Fibroblast of lung (primary cell): Measurements from ENCODE around the gene KLK15. TPM values are rescaled to one million over a fixed set of nuclear protein-coding genes. Genes with fewer than 3 reads are reported as not detected.

Experiments used
- DNase-seq, 2 donors: peaks; one replicate each; pipeline versions ENCODE4 v3.0.0 to v3.0.0-alpha.2; 2010; ENCODE audit warnings: low read depth in 2 of 2
- H2AFZ ChIP-seq: 2 replicates; pipeline ENCODE4 v1.5.1; 2012; ENCODE audit warnings: low read length, control low read depth, inconsistent platforms
- H3K27ac ChIP-seq: 2 replicates; pipeline ENCODE4 v1.5.1; 2011; ENCODE audit warnings: low read length, control low read depth; ENCODE audit not compliant: insufficient read depth
- H3K27me3 ChIP-seq: 2 replicates; pipeline ENCODE4 v1.5.1; 2011; ENCODE audit warnings: mild to moderate bottlenecking, low read length; ENCODE audit not compliant: control insufficient read depth, insufficient read depth
- H3K36me3 ChIP-seq: 2 replicates; pipeline ENCODE4 v1.5.1; 2011; ENCODE audit warnings: low read length; ENCODE audit not compliant: control insufficient read depth, insufficient read depth
- H3K4me1 ChIP-seq: 2 replicates; pipeline ENCODE4 v1.5.1; 2011; ENCODE audit warnings: low read length; ENCODE audit not compliant: control insufficient read depth, insufficient read depth; ENCODE audit errors: extremely low read depth
- H3K4me2 ChIP-seq: 2 replicates; pipeline ENCODE4 v1.5.1; 2011; ENCODE audit warnings: low read length, control low read depth; ENCODE audit not compliant: insufficient read depth; ENCODE audit errors: extremely low read depth
- H3K4me3 ChIP-seq, 4 experiments: fragments of 200-600 bp in 1 of 4; sonication (generic) in 1 of 4; replicated peaks in 1 of 4; 2 replicates each; pipeline ENCODE4 v1.5.1; 2011 to 2016; ENCODE audit warnings: low read length in 4 of 4, low read depth in 3 of 4, mild to moderate bottlenecking in 3 of 4, control low read depth in 2 of 4, inconsistent platforms in 1 of 4, mixed read lengths in 1 of 4; ENCODE audit not compliant: insufficient read depth in 1 of 4; ENCODE audit errors: control extremely low read depth in 1 of 4
- H3K79me2 ChIP-seq: 2 replicates; pipeline ENCODE4 v1.5.1; 2012; ENCODE audit warnings: mild to moderate bottlenecking, low read length, inconsistent platforms; ENCODE audit not compliant: control insufficient read depth, insufficient read depth
- H3K9ac ChIP-seq: 2 replicates; pipeline ENCODE4 v1.5.1; 2011; ENCODE audit warnings: mild to moderate bottlenecking, low read length, control low read depth; ENCODE audit not compliant: insufficient read depth
- H3K9me3 ChIP-seq: 2 replicates; pipeline ENCODE4 v1.5.1; 2012; ENCODE audit warnings: low read depth, low read length; ENCODE audit not compliant: control insufficient read depth, insufficient read depth
- H4K20me1 ChIP-seq: 2 replicates; pipeline ENCODE4 v1.5.1; 2011; ENCODE audit warnings: low read length; ENCODE audit not compliant: control insufficient read depth, insufficient read depth; ENCODE audit errors: extremely low read depth
- EZH2 ChIP-seq: IDR thresholded peaks from 2 replicates; pipeline ENCODE4 v1.5.1; 2012; ENCODE audit warnings: low read length, control low read depth, mild to moderate bottlenecking; ENCODE audit errors: missing control alignments
- polyA plus RNA-seq, 2 donors: library from polyadenylated mRNA; depleted of rRNA in 1 of 2; stranded (reverse) in 1 of 2; unstranded in 1 of 2; fragments of >200 nt; gene quantifications; 2 replicates each; pipeline ENCODE4 v1.2.1, GENCODE V29; 2011 to 2012; ENCODE audit warnings: missing spikeins in 1 of 2
- total RNA-seq: library from RNA; depleted of rRNA; stranded (reverse); fragments of >200 nt; gene quantifications from 2 replicates; pipeline ENCODE4 v1.2.1, GENCODE V29; 2014
- TF ChIP-seq, protein P1 (sequence below), 2 donors: IDR thresholded peaks in 1 of 2; conservative IDR thresholded peaks in 1 of 2; 1 replicate in 1 of 2; 2 replicates in 1 of 2; pipeline ENCODE4 v1.5.1; 2011 to 2012; ENCODE audit warnings: low read length in 2 of 2, control low read depth in 1 of 2, inconsistent platforms in 1 of 2, low read depth in 1 of 2, mild to moderate bottlenecking in 1 of 2

KLK15 gene
- total and polyA plus RNA-seq, 2 donors (not counting 1 experiment from before 2014, with no cell fraction given): not detected

GRCh38 chr19:50779504-50780457 lies 53.6 kb downstream of the KLK15 start:
- H3K9ac ChIP-seq: no peak overlapping the region
- H3K4me3 ChIP-seq: no peak overlapping the region
- H3K36me3 ChIP-seq: no peaks in the 10 kb centered on the region
- TF ChIP-seq EZH2: no peak
- TF ChIP-seq, protein P1, sequence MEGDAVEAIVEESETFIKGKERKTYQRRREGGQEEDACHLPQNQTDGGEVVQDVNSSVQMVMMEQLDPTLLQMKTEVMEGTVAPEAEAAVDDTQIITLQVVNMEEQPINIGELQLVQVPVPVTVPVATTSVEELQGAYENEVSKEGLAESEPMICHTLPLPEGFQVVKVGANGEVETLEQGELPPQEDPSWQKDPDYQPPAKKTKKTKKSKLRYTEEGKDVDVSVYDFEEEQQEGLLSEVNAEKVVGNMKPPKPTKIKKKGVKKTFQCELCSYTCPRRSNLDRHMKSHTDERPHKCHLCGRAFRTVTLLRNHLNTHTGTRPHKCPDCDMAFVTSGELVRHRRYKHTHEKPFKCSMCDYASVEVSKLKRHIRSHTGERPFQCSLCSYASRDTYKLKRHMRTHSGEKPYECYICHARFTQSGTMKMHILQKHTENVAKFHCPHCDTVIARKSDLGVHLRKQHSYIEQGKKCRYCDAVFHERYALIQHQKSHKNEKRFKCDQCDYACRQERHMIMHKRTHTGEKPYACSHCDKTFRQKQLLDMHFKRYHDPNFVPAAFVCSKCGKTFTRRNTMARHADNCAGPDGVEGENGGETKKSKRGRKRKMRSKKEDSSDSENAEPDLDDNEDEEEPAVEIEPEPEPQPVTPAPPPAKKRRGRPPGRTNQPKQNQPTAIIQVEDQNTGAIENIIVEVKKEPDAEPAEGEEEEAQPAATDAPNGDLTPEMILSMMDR (conservative IDR thresholded peaks at IDR 0.05 in 1 of 2, IDR thresholded peaks at IDR 0.05 in 1 of 2; ENCODE audit: low read depth in 1 of 2, low read length in 2 of 2): no peak
- no peak overlapping the region for H3K27ac ChIP-seq
- no peak overlapping the region for H3K4me2 ChIP-seq
- H2AFZ ChIP-seq: no peak overlapping the region
- H3K4me1 ChIP-seq: no peaks in the 10 kb centered on the region
- H4K20me1 ChIP-seq: no peaks in the 10 kb centered on the region
- H3K9me3 ChIP-seq: no peaks in the 10 kb centered on the region
- peaks cover 14% of the 10 kb centered on the region for H3K27me3 ChIP-seq
- DNase-seq: no peak
- no peaks in the 10 kb centered on the region for H3K79me2 ChIP-seq

DNA sequence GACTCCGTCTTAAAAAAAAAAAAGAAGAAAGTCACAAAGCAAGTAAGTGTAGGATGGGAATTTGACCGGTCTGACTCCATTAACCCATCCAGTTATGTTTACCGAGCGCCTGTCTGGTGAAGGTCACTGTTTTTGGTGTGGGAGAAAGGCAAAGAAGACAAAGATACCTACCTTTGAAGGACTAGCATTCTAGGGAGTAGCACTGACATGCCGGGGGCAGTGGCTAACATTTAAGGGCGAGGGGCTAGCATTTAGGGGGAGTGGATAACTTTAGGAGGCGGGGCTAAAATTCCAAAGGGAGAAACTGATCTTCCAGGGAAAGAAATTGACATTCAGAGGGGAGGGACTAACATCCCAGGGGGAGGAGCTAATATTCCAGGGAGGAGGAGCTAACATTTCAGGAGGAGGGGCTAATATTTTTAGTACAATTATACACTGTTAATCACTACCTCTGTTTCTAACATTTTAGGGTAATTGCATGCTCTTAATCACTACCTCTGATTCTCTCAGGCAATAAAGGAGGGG lies 54.4 kb downstream of the KLK15 start:
- Histone ChIP-seq H3K27ac (no peak overlapping the region), H3K4me1 (no peaks in the 10 kb centered on the region), H3K9ac (no peak overlapping the region), H3K79me2 (no peaks in the 10 kb centered on the region), H2AFZ (no peak overlapping the region), H4K20me1 (no peaks in the 10 kb centered on the region), H3K4me3 (no peak overlapping the region), H3K9me3 (no peaks in the 10 kb centered on the region), H3K27me3 (peaks cover 14% of the 10 kb centered on the region), H3K4me2 (no peak overlapping the region), H3K36me3 (no peaks in the 10 kb centered on the region)
- DNase-seq: no peak
- no peak for TF ChIP-seq EZH2
- TF ChIP-seq, protein P1 (conservative IDR thresholded peaks at IDR 0.05 in 1 of 2, IDR thresholded peaks at IDR 0.05 in 1 of 2; ENCODE audit: low read depth in 1 of 2, low read length in 2 of 2): no peak

- H3K79me2 ChIP-seq: no peaks in the 10 kb centered on the region
- H3K9ac ChIP-seq: no peak overlapping the region
- no peaks in the 10 kb centered on the region for H3K9me3 ChIP-seq
- no peak overlapping the region for H3K4me3 ChIP-seq
- peaks cover 14% of the 10 kb centered on the region for H3K27me3 ChIP-seq
- DNase-seq: no peak
- H3K4me2 ChIP-seq: no peak overlapping the region
- no peaks in the 10 kb centered on the region for H3K36me3 ChIP-seq
- no peaks in the 10 kb centered on the region for H3K4me1 ChIP-seq
- H4K20me1 ChIP-seq: no peaks in the 10 kb centered on the region
- no peak overlapping the region for H2AFZ ChIP-seq
- TF ChIP-seq, protein P1 (conservative IDR thresholded peaks at IDR 0.05 in 1 of 2, IDR thresholded peaks at IDR 0.05 in 1 of 2; ENCODE audit: low read depth in 1 of 2, low read length in 2 of 2): no peak
- TF ChIP-seq EZH2: no peak
- H3K27ac ChIP-seq: no peak overlapping the region
Observed at GRCh38 chr19:50777830-50778303, 55.5 kb downstream of the KLK15 start.
